Measurements from ENCODE around the gene SSH3. TPM values are rescaled to one million over a fixed set of nuclear protein-coding genes. Genes with fewer than 3 reads are reported as not detected.

The SSH3 gene
- total RNA-seq, 6 donors from 2014 or later = 35.9 to 99.2 (median 53.8) TPM

DNA sequence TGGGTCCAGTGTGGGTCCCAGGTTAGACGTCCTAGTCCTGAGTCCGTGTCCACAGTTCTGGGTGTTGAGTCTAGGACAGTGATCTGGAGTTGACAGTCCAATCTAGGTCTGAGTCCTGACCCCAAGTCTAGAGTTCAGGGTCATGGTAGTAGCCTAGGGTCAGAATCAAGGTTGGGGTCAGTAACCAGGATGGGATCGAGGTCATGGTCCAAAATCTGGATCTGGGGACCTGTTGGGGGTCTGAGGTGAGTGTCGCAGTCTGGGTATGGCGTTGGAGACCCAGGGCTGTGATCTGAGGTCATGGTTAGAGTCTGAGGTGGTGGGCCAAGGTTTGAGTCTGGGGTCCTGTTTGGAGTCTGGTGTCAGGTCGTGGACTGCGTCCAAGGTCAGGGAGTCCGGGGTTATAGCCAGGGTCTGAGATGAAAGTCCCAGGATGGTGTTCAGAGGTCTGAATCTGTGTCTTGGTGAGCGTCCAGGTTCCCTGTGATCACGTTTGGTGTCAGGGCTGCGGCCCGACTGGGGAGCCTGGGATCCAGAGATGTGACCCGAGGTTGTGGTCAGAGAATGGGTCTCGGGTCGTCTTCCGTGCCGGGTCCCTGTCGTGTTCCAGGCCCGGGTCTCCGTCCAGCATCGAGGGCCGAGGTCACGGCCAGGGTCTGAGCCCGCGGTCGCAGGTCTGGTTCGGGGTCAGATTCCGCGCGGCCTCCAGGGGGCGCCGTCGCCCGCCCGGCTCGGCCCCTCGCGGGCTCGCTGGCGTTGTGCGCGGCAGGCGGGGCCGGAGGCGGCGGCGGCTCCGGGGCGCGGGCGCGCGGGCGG, 37.5 kb upstream of the SSH3 start:
- no peaks in the 10 kb centered on the region for H3K9me3 ChIP-seq
- peak; percentile 61 to 85 for ATAC-seq (ENCODE audit: low FRiP score in 2 of 2)
- H3K27me3 ChIP-seq = no peaks in the 10 kb centered on the region
- peak; percentile 85 to 99 for DNase-seq
- WGBS, 2 donors = 42 to 50% methylated on average over 12 to 15 of the region's 54 CpGs
- peaks cover 62 to 67% (median 63%) of the 10 kb centered on the region in 4 donors for H3K4me1 ChIP-seq
- H3K36me3 ChIP-seq = peaks cover 0 to 10% (median 3%) of the 10 kb centered on the region in 4 donors
- TF ChIP-seq EP300 (IDR thresholded peaks at IDR 0.05) (no peak), POLR2AphosphoS5 (IDR thresholded peaks at IDR 0.05) (no peak), POLR2A (IDR thresholded peaks at IDR 0.05) (no peak)
- TF ChIP-seq, protein P1, sequence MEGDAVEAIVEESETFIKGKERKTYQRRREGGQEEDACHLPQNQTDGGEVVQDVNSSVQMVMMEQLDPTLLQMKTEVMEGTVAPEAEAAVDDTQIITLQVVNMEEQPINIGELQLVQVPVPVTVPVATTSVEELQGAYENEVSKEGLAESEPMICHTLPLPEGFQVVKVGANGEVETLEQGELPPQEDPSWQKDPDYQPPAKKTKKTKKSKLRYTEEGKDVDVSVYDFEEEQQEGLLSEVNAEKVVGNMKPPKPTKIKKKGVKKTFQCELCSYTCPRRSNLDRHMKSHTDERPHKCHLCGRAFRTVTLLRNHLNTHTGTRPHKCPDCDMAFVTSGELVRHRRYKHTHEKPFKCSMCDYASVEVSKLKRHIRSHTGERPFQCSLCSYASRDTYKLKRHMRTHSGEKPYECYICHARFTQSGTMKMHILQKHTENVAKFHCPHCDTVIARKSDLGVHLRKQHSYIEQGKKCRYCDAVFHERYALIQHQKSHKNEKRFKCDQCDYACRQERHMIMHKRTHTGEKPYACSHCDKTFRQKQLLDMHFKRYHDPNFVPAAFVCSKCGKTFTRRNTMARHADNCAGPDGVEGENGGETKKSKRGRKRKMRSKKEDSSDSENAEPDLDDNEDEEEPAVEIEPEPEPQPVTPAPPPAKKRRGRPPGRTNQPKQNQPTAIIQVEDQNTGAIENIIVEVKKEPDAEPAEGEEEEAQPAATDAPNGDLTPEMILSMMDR (IDR thresholded peaks at IDR 0.05) = peak; percentile 76 to 97 (median 96)
- H3K4me3 ChIP-seq = peak overlapping the region in 2 of 4 donors; percentile 20 to 26
- H3K27ac ChIP-seq = peak overlapping the region; percentile 26 to 86 (median 75)

DNA sequence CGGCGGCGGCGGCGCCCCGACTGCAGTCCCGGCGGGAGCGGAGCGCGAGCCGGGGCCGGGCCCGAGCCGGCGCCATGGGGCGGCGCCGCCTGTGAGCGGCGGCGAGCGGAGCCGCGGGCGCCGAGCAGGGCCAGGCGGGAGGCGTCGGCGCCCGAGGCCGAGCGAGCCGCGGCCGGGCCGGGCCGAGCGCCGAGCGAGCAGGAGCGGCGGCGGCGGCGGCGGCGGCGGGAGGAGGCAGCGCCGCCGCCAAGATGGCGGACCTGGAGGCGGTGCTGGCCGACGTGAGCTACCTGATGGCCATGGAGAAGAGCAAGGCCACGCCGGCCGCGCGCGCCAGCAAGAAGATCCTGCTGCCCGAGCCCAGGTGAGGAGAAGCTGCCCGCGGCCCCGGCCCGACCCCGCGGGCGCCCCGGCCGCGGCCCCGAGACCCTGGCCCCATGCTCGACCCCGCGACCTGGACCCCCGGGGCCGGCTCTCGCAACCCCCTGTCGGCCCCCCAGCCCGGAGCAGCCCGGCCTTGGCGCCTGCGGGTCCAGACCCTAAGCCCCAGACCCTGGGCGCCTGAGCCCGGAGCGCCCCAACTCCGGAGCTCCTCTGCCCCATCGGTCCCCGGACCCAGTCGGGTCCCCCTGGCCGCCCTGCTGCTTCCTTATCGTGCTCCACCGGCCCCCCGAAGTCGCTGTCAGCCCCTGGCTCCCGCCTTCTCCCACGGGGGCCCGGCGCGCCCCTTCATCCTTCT, 36.7 kb upstream of the SSH3 start, which contains the start of gene GRK2:
TSS of gene GRK2 (plus strand) at position 25 of the 739 bp plus-strand sequence. CDS start at position 252, 227 bp downstream.
- WGBS, 2 donors = 1 to 3% methylated on average over 10 to 17 of the region's 103 CpGs
- Histone ChIP-seq H3K4me1 (peaks cover 63 to 68% (median 64%) of the 10 kb centered on the region in 4 donors), H3K27ac (peak within 1 kb of the TSS; percentile 80 to 99 (median 94))

DNA sequence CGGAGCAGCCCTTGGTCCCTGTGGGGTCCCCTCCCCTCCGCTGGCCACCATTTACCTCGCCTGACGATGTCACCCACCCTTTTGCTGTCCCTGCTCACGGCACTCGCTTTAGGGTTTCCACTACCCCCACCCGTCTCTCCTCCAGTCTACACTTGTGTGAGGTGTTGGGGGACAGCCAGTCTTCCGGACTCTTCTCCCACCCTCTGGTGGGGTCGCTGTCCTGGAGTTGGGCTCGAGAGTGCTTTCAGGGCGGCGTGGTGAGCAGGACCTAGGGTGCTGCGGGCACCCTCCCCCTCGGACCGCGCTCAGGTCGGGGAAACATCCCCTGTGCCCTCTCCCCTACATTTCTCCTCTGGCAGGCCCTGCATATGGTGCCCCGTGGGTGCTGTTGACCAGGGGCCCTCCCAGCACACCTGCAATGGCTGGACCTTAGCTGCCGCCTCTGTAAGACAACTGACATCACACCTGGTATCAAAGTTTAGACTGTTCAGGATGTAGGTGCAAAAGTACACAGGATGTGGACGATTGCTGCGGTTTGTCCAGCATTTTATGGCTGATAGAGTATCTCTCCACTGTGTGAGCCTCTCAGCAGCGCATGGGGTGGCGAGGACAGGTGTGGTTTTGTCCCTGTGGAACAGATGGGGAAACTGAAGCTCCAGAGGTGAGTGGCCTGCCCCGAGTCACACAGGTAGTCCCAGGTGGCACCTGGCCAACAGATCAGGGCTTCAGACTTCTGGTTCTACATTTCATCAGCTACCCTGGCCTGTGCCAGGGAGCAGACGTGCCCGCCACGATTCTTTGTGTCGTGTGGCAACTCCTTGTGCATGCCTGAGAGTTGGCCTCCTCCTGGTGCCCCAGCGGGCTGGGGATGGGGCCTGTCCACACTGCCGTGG, 35.9 kb upstream of the SSH3 start:
- 6 to 10% methylated on average over 27 to 30 of the region's 30 CpGs for WGBS, 2 donors
- Histone ChIP-seq H3K27me3 (no peaks in the 10 kb centered on the region), H3K27ac (peak overlapping the region; percentile 80 to 99 (median 94)), H3K4me3 (peak overlapping the region; percentile 59 to 99 (median 96)), H3K9me3 (no peaks in the 10 kb centered on the region), H3K4me1 (peaks cover 65 to 70% (median 67%) of the 10 kb centered on the region in 4 donors), H3K36me3 (peaks cover 0 to 10% (median 3%) of the 10 kb centered on the region in 4 donors)
- DNase-seq = peak; percentile 52 to 67
- TF ChIP-seq POLR2AphosphoS5 (IDR thresholded peaks at IDR 0.05) = no peak
- ATAC-seq (ENCODE audit: low FRiP score in 2 of 2) = no peak

More for the DNA sequence above, 36.7 kb upstream of the SSH3 start, which contains the start of gene GRK2:
- DNase-seq = peak in 1 of 2 donors; percentile 92
- TF ChIP-seq, protein P1 (IDR thresholded peaks at IDR 0.05) = peak in 1 of 6 experiments; percentile 11
- TF ChIP-seq EP300 (IDR thresholded peaks at IDR 0.05) = no peak
- H3K4me3 ChIP-seq = peak within 1 kb of the TSS; percentile 59 to 99 (median 96)
- H3K27me3 ChIP-seq = no peaks in the 10 kb centered on the region
- peaks cover 0 to 10% (median 3%) of the 10 kb centered on the region in 4 donors for H3K36me3 ChIP-seq
- H3K9me3 ChIP-seq = no peaks in the 10 kb centered on the region
- peak in 1 of 2 donors; percentile 18 for ATAC-seq (ENCODE audit: low FRiP score in 2 of 2)

DNA sequence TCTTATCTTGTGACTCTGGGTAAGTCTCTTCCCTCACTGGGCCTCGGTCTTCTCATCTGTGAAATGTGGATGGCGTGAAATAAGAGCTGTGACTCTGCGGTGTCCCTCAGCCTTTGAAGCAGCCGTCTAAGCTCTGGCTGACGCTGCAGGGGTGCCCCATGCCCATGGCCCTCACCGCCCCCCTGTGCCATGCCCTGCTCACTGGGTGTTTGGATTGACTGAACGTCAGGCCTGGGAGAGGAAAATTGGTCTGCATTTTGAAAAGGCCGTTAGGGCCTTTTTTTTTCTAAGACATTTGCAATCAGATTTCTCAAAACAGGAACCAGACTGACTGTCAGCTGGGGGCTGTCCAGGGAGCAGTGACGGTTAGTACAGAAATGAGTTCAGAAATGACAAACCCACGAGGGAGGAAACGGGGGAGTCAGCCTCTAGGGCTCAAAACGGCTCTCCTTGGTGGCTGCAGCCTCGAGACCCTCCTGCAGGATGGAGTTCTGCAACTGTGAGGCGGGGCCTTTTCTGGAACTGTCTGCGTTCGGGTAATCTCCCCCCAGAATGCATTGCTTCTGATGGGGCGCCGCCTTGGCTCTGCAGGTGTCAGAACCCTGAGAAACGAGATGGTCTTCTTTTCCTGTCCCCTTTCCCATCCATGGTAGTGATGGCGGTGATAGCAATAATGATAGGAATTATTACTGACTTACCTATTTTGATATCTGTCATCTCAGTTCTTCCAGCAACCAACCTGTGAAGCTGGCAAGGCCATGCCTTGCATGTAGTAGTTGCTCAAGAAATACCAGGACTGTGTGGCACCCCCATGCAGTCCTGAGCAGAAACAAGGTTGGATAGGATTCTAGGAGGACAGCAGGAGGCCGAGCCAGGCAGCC, 35.0 kb upstream of the SSH3 start:
- Histone ChIP-seq H3K36me3 (peaks cover 0 to 10% (median 3%) of the 10 kb centered on the region in 4 donors), H3K9me3 (no peaks in the 10 kb centered on the region), H3K4me3 (peak overlapping the region in 3 of 4 donors; percentile 59 to 99 (median 99)), H3K27ac (peak overlapping the region; percentile 80 to 99 (median 94)), H3K4me1 (peaks cover 66 to 70% (median 68%) of the 10 kb centered on the region in 4 donors), H3K27me3 (no peaks in the 10 kb centered on the region)
- no peak for TF ChIP-seq EP300 (IDR thresholded peaks at IDR 0.05)
- peak in 1 of 4 donors; percentile 23 for TF ChIP-seq POLR2A (IDR thresholded peaks at IDR 0.05)
- DNase-seq = peak in 1 of 2 donors; percentile 68
- ATAC-seq (ENCODE audit: low FRiP score in 2 of 2) = no peak
- WGBS, 2 donors = 26 to 52% methylated on average over 12 to 21 of the region's 21 CpGs

Data from upper lobe of left lung (tissue), 6 donors.